ENCODE measurements around the gene ABCA9. TPM values are rescaled to one million over a fixed set of nuclear protein-coding genes. Genes with fewer than 3 reads are reported as not detected.

ABCA9 gene
- total RNA-seq, 1 experiment from 2014 or later, result not detected

GRCh38 chr17:69066482-69066881 lies 5.8 kb upstream of the ABCA9 start:
- DNase-seq (ENCODE audit: low read depth), result no peak

GRCh38 chr17:69065113-69065512 lies 4.4 kb upstream of the ABCA9 start:
- DNase-seq (ENCODE audit: low read depth), result no peak

GRCh38 chr17:69064476-69064875 lies 3.7 kb upstream of the ABCA9 start:
- no peak for DNase-seq (ENCODE audit: low read depth)

GRCh38 chr17:69064001-69064400 lies 3.3 kb upstream of the ABCA9 start:
- DNase-seq (ENCODE audit: low read depth), result no peak

GRCh38 chr17:69062860-69063581 lies 2.3 kb upstream of the ABCA9 start:
- DNase-seq (ENCODE audit: low read depth), result no peak

GRCh38 chr17:69061721-69062556 lies 1.2 kb upstream of the ABCA9 start:
- no peak for DNase-seq (ENCODE audit: low read depth)

GRCh38 chr17:69059458-69060175 lies 1.1 kb downstream of the ABCA9 start:
- no peak for DNase-seq (ENCODE audit: low read depth)

GRCh38 chr17:69058165-69058564 lies 2.6 kb downstream of the ABCA9 start:
- DNase-seq (ENCODE audit: low read depth), result no peak

GRCh38 chr17:69057280-69057679 lies 3.4 kb downstream of the ABCA9 start:
- no peak for DNase-seq (ENCODE audit: low read depth)

- no peak for DNase-seq (ENCODE audit: low read depth)
These were observed 4.4 kb downstream of the ABCA9 start for GRCh38 chr17:69056179-69056823.

GRCh38 chr17:69055334-69055733 lies 5.4 kb downstream of the ABCA9 start:
- DNase-seq (ENCODE audit: low read depth), result no peak

GRCh38 chr17:69050999-69051775 lies 9.5 kb downstream of the ABCA9 start:
- DNase-seq (ENCODE audit: low read depth), result no peak

GRCh38 chr17:69048634-69049033 lies 12.1 kb downstream of the ABCA9 start:
- DNase-seq (ENCODE audit: low read depth), result no peak

- DNase-seq (ENCODE audit: low read depth), result no peak
These were observed 13.1 kb downstream of the ABCA9 start for GRCh38 chr17:69047368-69048263.

- no peak for DNase-seq (ENCODE audit: low read depth)
These were observed 14.5 kb downstream of the ABCA9 start for GRCh38 chr17:69046121-69046807.

GRCh38 chr17:69045646-69046045 lies 15.1 kb downstream of the ABCA9 start:
- no peak for DNase-seq (ENCODE audit: low read depth)

- DNase-seq (ENCODE audit: low read depth), result no peak
These were observed 16.4 kb downstream of the ABCA9 start for GRCh38 chr17:69044371-69044770.

GRCh38 chr17:69043098-69043734 lies 17.5 kb downstream of the ABCA9 start:
- DNase-seq (ENCODE audit: low read depth), result no peak

GRCh38 chr17:69042308-69042707 lies 18.4 kb downstream of the ABCA9 start:
- DNase-seq (ENCODE audit: low read depth), result no peak
